Heart left ventricle (tissue), 16 donors: ENCODE data around the gene SYNC. TPM values are rescaled to one million over a fixed set of nuclear protein-coding genes. Genes with fewer than 3 reads are reported as not detected.
"Not testable (repeated sequence)": the region's sequence is repeated elsewhere in the genome, so short reads cannot be mapped to it uniquely, and the experiment has no call there.

Source experiments
- ATAC-seq, 4 donors: fragments of 200-7000 bp; cut with Tn5 transposase; one replicate each; pipeline ENCODE4 v1.9.1; 2020 to 2022; ENCODE audit warnings: moderate library complexity in 4 of 4, mild to moderate bottlenecking in 3 of 4, moderate number of reproducible peaks in 1 of 4
- DNase-seq, 5 donors: peaks; one replicate each; pipeline ENCODE4 v3.0.0-alpha.2; 2020
- H3K27ac ChIP-seq, 12 donors: fragments of 200-600 bp; sonication (generic) in 4 of 12; one replicate each; pipeline versions ENCODE4 v1.5.0 to v1.8.0; 2016 to 2022; ENCODE audit warnings: mild to moderate bottlenecking in 2 of 12
- H3K27me3 ChIP-seq, 9 donors: fragments of 200-600 bp; sonication (generic) in 2 of 9; one replicate each; pipeline versions ENCODE4 v1.5.1 to v1.8.0; 2016 to 2022; ENCODE audit warnings: mild to moderate bottlenecking in 3 of 9
- H3K36me3 ChIP-seq, 9 donors: fragments of 200-600 bp; sonication (generic) in 2 of 9; one replicate each; pipeline versions ENCODE4 v1.5.0 to v1.8.0; 2018 to 2022; ENCODE audit warnings: mild to moderate bottlenecking in 2 of 9
- H3K4me1 ChIP-seq, 12 donors: fragments of 200-600 bp; sonication (generic) in 4 of 12; one replicate each; pipeline versions ENCODE4 v1.5.0 to v1.8.0; 2016 to 2022; ENCODE audit warnings: mild to moderate bottlenecking in 3 of 12
- H3K4me3 ChIP-seq, 12 donors: fragments of 200-600 bp; sonication (generic) in 4 of 12; one replicate each; pipeline versions ENCODE4 v1.5.0 to v1.8.0; 2017 to 2022; ENCODE audit warnings: mild to moderate bottlenecking in 9 of 12, moderate library complexity in 4 of 12
- H3K9me3 ChIP-seq, 12 donors: fragments of 200-600 bp; sonication (generic) in 4 of 12; one replicate each; pipeline versions ENCODE4 v1.5.0 to v1.8.0; 2016 to 2022; ENCODE audit warnings: mild to moderate bottlenecking in 1 of 12
- CTCF ChIP-seq, 12 donors: fragments of 200-600 bp; sonication (generic) in 4 of 12; IDR thresholded peaks; one replicate each; pipeline versions ENCODE4 v1.5.0 to v1.8.0; 2018 to 2022; ENCODE audit warnings: antibody characterized with exemption in 12 of 12, mild to moderate bottlenecking in 5 of 12
- POLR2A ChIP-seq, 2 donors: fragments of 450-650 bp; IDR thresholded peaks; one replicate each; pipeline ENCODE4 v1.6.1; 2017; ENCODE audit warnings: antibody characterized with exemption in 2 of 2, mild to moderate bottlenecking in 2 of 2, moderate library complexity in 2 of 2
- WGBS, 4 donors: extraction: QIAGEN DNeasy Blood & Tissue Kit in 2 of 4; methylation state at CpG; one replicate each; pipeline versions ENCODE4 v1.1.5 to v1.1.7; 2013 to 2018; 5-methylcytosine and 5-hydroxymethylcytosine counted together
- intact Hi-C, 10 donors: fragments of 100-400 bp; cut with DNase I; formaldehyde crosslinking; loops; one replicate each; pipeline versions ENCODE4 v1.11.1 to v1.14.2; 2022
- polyA plus RNA-seq, 2 donors: library from polyadenylated mRNA; stranded (reverse); fragments of 200-250 nt; gene quantifications; one replicate each; pipeline ENCODE4 v1.2.3, GENCODE V29; 2013
- total RNA-seq, 9 donors: library from RNA; depleted of rRNA in 2 of 9; stranded (reverse); fragments of >200 nt in 2 of 9; fragmentation: NEBNext Ultra II Directional in 3 of 9; extraction: Animal tissue kit (Norgen Biotek cat#: 25700) in 3 of 9; gene quantifications; one replicate each; pipeline versions ENCODE4 v1.1.0 to v1.2.4, GENCODE V29; 2016 to 2023
- donor health status: ischemic (EF 13 %, LVEDD 7.1; RV severe dilation, severe dysfunction).
- donor health status: healthy with polysubstance abuse.
- donor health status: DM: no; HTN: yes; CAD: no.
- donor health status: DM: no; HTN: no; CAD: no.
- donor health status: ischemic (EF 25% LVEDD 6.9; RV normal size, moderate dysfunction).
- donor health status: ischemic (EF 25% LVEDD 5.7; RV mildly dilated, moderate dysfunction).
- donor health status: healthy.
- donor health status: DM: yes; HTN: yes; CAD: no.
- donor health status: ischemic (EF 35%, LVEDD 5.7; RV mildly dilated, moderate dysfunction).
- donor health status: nonischemic (EF 11% LVEDD 7.7; RV severe dilation, severe dysfunction).
- donor health status: DM: yes; HTN: yes; CAD: no.
- donor health status: PGD.
- donor health status: ischemic (EF 29% LVEDD 5.4; RV normal size, mild dysfunction).
- donor health status: nonischemic (EF 23%, LVEDD 6.1; RV moderate dilation, normal function).

The SYNC gene
- total and polyA plus RNA-seq, 11 donors = 2.7 to 22.3 (median 14.3) TPM

GRCh38 chr1:32714277-32714676 is 11.7 kb upstream of the SYNC start:
- Histone ChIP-seq H3K36me3 (no peaks in the 10 kb centered on the region), H3K4me1 (peaks cover 0 to 10% (median 3%) of the 10 kb centered on the region in 12 donors), H3K4me3 (no peak overlapping the region), H3K27ac (no peak overlapping the region), H3K27me3 (peaks cover 0 to 3% (median 0%) of the 10 kb centered on the region in 9 donors), H3K9me3 (no peaks in the 10 kb centered on the region)
- DNase-seq = no peak
- WGBS, 4 donors = 84 to 95% (median 89%) methylated on average over 4 of the region's 4 CpGs
- TF ChIP-seq CTCF (IDR thresholded peaks at IDR 0.05) = no peak
- no peak for TF ChIP-seq POLR2A (IDR thresholded peaks at IDR 0.05)
- intact Hi-C loops = loop anchor here in 9 of 10 donors (5.0 to 10.0 kb wide), 6 partner anchors 58 to 371 kb away; partner anchors contain the start of genes FNDC5 (in 7 of the 9) and AZIN2 (in 4 of the 9)
- ATAC-seq = no peak

- H3K4me3 ChIP-seq = no peak overlapping the region
- peaks cover 0 to 3% (median 0%) of the 10 kb centered on the region in 9 donors for H3K27me3 ChIP-seq
- no peak for DNase-seq
- H3K36me3 ChIP-seq = no peaks in the 10 kb centered on the region
- TF ChIP-seq POLR2A (IDR thresholded peaks at IDR 0.05) (no peak), CTCF (IDR thresholded peaks at IDR 0.05) (no peak)
- no peaks in the 10 kb centered on the region for H3K9me3 ChIP-seq
- intact Hi-C loops = loop anchor here in 9 of 10 donors (2.0 to 10.0 kb wide), 7 partner anchors 59 to 372 kb away; partner anchors contain the start of genes FNDC5 (in 7 of the 9) and AZIN2 (in 4 of the 9)
- H3K27ac ChIP-seq = no peak overlapping the region
- H3K4me1 ChIP-seq = peaks cover 0 to 10% (median 3%) of the 10 kb centered on the region in 12 donors
- WGBS, 4 donors = 86 to 90% (median 90%) methylated on average over 10 of the region's 10 CpGs
- ATAC-seq = no peak
These were observed 10.5 kb upstream of the SYNC start for GRCh38 chr1:32713081-32713480.

- not testable (repeated sequence) for ATAC-seq, H3K27me3 ChIP-seq, H3K36me3 ChIP-seq, DNase-seq, H3K4me3 ChIP-seq, H3K9me3 ChIP-seq, H3K27ac ChIP-seq
- intact Hi-C loops = loop anchor here in 9 of 10 donors (5.0 to 10.0 kb wide), 6 partner anchors 61 to 374 kb away; partner anchors contain the start of genes FNDC5 (in 7 of the 9) and AZIN2 (in 4 of the 9)
- H3K4me1 ChIP-seq = peaks cover 0 to 10% (median 1%) of the 10 kb centered on the region in 12 donors
- WGBS, 4 donors = 79 to 87% (median 82%) methylated on average over 4 of the region's 4 CpGs
These were observed 8.7 kb upstream of the SYNC start for GRCh38 chr1:32711221-32711620.

- Histone ChIP-seq H3K4me3 (no peak overlapping the region), H3K27me3 (peaks cover 0 to 3% (median 0%) of the 10 kb centered on the region in 9 donors), H3K27ac (no peak overlapping the region), H3K9me3 (no peaks in the 10 kb centered on the region), H3K4me1 (peaks cover 0 to 10% (median 1%) of the 10 kb centered on the region in 12 donors), H3K36me3 (no peaks in the 10 kb centered on the region)
- DNase-seq (no peak), ATAC-seq (no peak)
- intact Hi-C loops = loop anchor here in 1 of 10 donors (10.0 kb wide), 1 partner anchor 155 kb away; no protein-coding TSS in a partner anchor
- TF ChIP-seq CTCF (IDR thresholded peaks at IDR 0.05) (no peak), POLR2A (IDR thresholded peaks at IDR 0.05) (no peak)
- WGBS, 4 donors = 68 to 81% (median 78%) methylated on average over 4 to 5 of the region's 5 CpGs
These were observed 6.9 kb upstream of the SYNC start for GRCh38 chr1:32709476-32709875.
